Mammary epithelial cell (primary cell): ENCODE data around the gene PRDM5.

Experiments used
- EZH2 ChIP-seq: IDR thresholded peaks from 2 replicates; pipeline ENCODE4 v1.6.1; 2012; ENCODE audit warnings: low read length, inconsistent platforms, borderline replicate concordance
- TF ChIP-seq, protein P1 (sequence below), 2 donors: IDR thresholded peaks in 1 of 2; conservative IDR thresholded peaks in 1 of 2; 2 replicates each; pipeline ENCODE4 v1.5.1; 2011 to 2012; ENCODE audit warnings: inconsistent platforms in 2 of 2, low read length in 2 of 2, mild to moderate bottlenecking in 2 of 2, control low read depth in 1 of 2, low read depth in 1 of 2; ENCODE audit not compliant: insufficient read depth in 1 of 2; ENCODE audit errors: extremely low read depth in 1 of 2

DNA sequence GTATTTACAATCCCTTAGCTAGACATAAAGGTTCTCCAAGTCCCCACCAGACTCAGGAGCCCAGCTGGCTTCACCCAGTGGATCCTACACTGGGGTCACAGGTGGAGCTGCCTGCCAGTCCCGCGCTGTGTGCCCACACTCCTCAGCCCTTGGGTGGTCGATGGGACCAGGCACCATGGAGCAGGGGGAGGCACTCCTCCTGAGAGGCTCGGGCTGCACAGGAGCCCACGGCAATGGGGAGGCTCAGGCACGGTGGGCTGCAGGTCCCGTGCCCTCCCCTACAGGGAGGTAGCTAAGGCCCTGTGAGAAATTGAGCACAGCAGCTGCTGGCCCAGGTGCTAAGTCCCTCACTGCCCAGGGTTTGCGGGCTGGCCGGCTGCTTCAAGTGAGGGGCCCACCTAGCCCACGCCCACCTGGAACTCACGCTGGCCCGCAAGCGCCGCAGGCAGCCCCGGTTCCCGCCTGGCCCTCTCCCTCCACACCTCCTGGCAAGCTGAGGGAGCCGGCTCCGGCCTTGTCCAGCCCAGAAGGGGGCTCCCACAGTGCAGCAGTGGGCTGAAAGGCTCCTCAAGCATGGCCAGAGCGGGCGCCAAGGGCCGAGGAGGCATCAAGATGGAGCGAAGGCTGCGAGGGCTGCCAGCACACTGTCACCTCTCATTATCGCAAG lies 113.9 kb downstream of the PRDM5 start:
- TF ChIP-seq, protein P1, sequence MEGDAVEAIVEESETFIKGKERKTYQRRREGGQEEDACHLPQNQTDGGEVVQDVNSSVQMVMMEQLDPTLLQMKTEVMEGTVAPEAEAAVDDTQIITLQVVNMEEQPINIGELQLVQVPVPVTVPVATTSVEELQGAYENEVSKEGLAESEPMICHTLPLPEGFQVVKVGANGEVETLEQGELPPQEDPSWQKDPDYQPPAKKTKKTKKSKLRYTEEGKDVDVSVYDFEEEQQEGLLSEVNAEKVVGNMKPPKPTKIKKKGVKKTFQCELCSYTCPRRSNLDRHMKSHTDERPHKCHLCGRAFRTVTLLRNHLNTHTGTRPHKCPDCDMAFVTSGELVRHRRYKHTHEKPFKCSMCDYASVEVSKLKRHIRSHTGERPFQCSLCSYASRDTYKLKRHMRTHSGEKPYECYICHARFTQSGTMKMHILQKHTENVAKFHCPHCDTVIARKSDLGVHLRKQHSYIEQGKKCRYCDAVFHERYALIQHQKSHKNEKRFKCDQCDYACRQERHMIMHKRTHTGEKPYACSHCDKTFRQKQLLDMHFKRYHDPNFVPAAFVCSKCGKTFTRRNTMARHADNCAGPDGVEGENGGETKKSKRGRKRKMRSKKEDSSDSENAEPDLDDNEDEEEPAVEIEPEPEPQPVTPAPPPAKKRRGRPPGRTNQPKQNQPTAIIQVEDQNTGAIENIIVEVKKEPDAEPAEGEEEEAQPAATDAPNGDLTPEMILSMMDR (conservative IDR thresholded peaks at IDR 0.05 in 1 of 2, IDR thresholded peaks at IDR 0.05 in 1 of 2; ENCODE audit: extremely low read depth in 1 of 2, insufficient read depth in 1 of 2, low read depth in 1 of 2, low read length in 2 of 2) = no peak
- no peak for TF ChIP-seq EZH2
